Activated CD8-positive, alpha-beta T cell treated with anti-CD3 and anti-CD28 coated beads for 36 hours (primary cell): ENCODE results near the gene EIF4EBP3. TPM values are rescaled to one million over a fixed set of nuclear protein-coding genes. Genes with fewer than 3 reads are reported as not detected.

Experiments used
- ATAC-seq: fragments of 200-7000 bp; cut with Tn5 transposase; one replicate; pipeline ENCODE4 v1.10.0; 2021; ENCODE audit warnings: mild to moderate bottlenecking, moderate library complexity
- CTCF ChIA-PET: fragments of 350-600 bp; sonication (Branson Sonifier 250); formaldehyde crosslinking; loops from one replicate; lab custom pipeline; 2021; ENCODE audit warnings: antibody characterized with exemption; lab: Charles Lee
- POLR2A ChIA-PET: fragments of 350-600 bp; sonication (Branson Sonifier 250); formaldehyde crosslinking; loops from one replicate; lab custom pipeline; 2021; ENCODE audit warnings: antibody characterized with exemption; lab: Charles Lee
- DNase-seq: peaks from one replicate; pipeline ENCODE4 v3.0.0-alpha.2; 2020
- H3K27ac Mint-ChIP-seq: one replicate; pipeline ENCODE4 v1.8.0; 2021; ENCODE audit warnings: mild to moderate bottlenecking, mixed read lengths
- H3K27me3 Mint-ChIP-seq: one replicate; pipeline ENCODE4 v1.8.0; 2021; ENCODE audit warnings: mixed read lengths
- H3K36me3 Mint-ChIP-seq: one replicate; pipeline ENCODE4 v1.8.0; 2021; ENCODE audit warnings: low read depth, mixed read lengths
- H3K4me1 Mint-ChIP-seq: one replicate; pipeline ENCODE4 v1.8.0; 2021; ENCODE audit warnings: low read depth, mixed read lengths
- H3K4me3 Mint-ChIP-seq: one replicate; pipeline ENCODE4 v1.8.0; 2021; ENCODE audit warnings: mild to moderate bottlenecking, moderate library complexity, mixed read lengths
- H3K9me3 Mint-ChIP-seq: one replicate; pipeline ENCODE4 v1.8.0; 2021; ENCODE audit warnings: mixed read lengths
- intact Hi-C: fragments of 100-400 bp; cut with micrococcal nuclease; formaldehyde crosslinking; loops from one replicate; pipeline ENCODE4 v1.10.0; 2022
- microRNA-seq: library from miRNA; unstranded; fragments of <30 nt; microRNA quantifications from one replicate; pipeline ENCODE4 v1.2.0, GENCODE V29; 2022; ENCODE audit warnings: borderline microRNAs expressed, borderline replicate concordance
- total RNA-seq, 2 experiments: library from RNA; stranded (reverse); gene quantifications; one replicate each; pipeline ENCODE4 v1.2.3, GENCODE V29; 2021
- TF ChIP-seq, protein P1 (sequence below): fragments of 200-600 bp; IDR thresholded peaks from one replicate; pipeline ENCODE4 v1.8.0; 2022; ENCODE audit warnings: antibody characterized with exemption, mild to moderate bottlenecking

The EIF4EBP3 gene
- total RNA-seq, 2 experiments from 2014 or later: 19.6 to 20.3 TPM

DNA sequence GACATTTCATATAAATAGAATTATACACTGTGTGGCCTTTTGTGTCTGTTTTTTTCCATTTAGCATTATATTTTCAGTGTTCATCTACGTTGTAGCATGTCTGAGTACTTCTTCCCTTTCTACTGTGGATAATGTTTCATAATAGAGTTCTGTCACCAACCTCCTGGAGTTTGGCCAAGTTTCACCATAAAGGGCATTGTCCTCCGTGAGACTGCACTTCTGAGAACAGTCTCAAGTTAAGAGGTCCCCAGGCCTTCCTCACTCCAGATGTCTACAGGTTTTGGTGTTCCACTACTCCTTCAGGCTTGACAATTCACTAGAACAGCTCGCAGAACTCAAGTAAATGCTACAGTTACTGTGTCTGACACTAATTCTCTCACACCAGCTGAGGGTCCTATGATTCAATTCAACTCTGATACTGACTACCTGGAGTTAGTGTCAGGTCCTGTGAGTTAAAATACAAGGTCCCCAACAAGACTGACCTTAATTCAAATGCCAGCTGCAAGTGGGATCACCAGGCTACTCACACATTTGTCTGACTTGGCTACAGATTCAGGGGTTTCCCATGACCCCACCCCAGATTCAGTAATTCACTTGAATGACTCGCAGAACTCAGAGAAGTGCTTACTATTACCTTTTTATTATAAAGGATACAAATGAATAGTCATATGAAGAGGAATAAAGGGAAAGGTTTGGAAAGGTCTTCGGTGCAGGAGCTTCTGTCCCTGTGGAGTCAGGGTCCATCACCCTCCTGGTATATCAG lies 48.3 kb downstream of the EIF4EBP3 start:
- no peak for DNase-seq
- intact Hi-C loops: no loop called here
- no peak overlapping the region for H3K27ac Mint-ChIP-seq
- POLR2A ChIA-PET: interaction anchor here (1.2 kb wide), 1 partner anchor 19 kb away, joined by 5 read pairs; no protein-coding TSS in a partner anchor
- TF ChIP-seq, protein P1, sequence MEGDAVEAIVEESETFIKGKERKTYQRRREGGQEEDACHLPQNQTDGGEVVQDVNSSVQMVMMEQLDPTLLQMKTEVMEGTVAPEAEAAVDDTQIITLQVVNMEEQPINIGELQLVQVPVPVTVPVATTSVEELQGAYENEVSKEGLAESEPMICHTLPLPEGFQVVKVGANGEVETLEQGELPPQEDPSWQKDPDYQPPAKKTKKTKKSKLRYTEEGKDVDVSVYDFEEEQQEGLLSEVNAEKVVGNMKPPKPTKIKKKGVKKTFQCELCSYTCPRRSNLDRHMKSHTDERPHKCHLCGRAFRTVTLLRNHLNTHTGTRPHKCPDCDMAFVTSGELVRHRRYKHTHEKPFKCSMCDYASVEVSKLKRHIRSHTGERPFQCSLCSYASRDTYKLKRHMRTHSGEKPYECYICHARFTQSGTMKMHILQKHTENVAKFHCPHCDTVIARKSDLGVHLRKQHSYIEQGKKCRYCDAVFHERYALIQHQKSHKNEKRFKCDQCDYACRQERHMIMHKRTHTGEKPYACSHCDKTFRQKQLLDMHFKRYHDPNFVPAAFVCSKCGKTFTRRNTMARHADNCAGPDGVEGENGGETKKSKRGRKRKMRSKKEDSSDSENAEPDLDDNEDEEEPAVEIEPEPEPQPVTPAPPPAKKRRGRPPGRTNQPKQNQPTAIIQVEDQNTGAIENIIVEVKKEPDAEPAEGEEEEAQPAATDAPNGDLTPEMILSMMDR: no peak
- no peaks in the 10 kb centered on the region for H3K9me3 Mint-ChIP-seq
- ATAC-seq: no peak
- H3K36me3 Mint-ChIP-seq: no peaks in the 10 kb centered on the region
- peaks cover 4% of the 10 kb centered on the region for H3K4me1 Mint-ChIP-seq
- H3K27me3 Mint-ChIP-seq: peaks cover 2% of the 10 kb centered on the region
- H3K4me3 Mint-ChIP-seq: no peak overlapping the region
- CTCF ChIA-PET: no interaction called here

DNA sequence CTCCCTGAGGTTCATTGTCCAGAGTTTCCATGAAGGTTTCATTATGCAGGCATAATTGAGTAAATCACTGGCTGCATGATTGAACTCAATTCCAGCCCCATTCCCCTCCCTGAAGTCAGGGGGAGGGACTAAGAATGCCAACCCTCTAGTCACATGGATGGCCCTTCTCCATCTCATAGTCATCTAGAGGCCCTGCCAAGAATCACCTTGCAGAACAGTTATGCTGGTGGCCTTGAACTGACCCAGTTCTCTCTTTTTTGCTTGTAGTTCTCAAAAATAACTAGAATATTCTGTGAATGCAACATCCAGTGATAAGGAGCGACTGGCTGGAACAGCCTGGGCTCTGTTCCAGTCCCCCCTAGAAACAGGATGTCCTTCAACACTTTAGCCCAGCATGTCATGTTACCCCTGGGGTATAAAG lies 48.9 kb downstream of the EIF4EBP3 start:
- ATAC-seq (no peak), DNase-seq (no peak)
- peaks cover 2% of the 10 kb centered on the region for H3K27me3 Mint-ChIP-seq
- H3K4me1 Mint-ChIP-seq: peaks cover 4% of the 10 kb centered on the region
- no peak overlapping the region for H3K4me3 Mint-ChIP-seq
- intact Hi-C loops: no loop called here
- TF ChIP-seq, protein P1: no peak
- ChIA-PET POLR2A (interaction anchor here (0.8 kb wide), 1 partner anchor 26 kb away, joined by 3 read pairs; no protein-coding TSS in a partner anchor), CTCF (no interaction called here)
- no peaks in the 10 kb centered on the region for H3K36me3 Mint-ChIP-seq
- no peaks in the 10 kb centered on the region for H3K9me3 Mint-ChIP-seq
- H3K27ac Mint-ChIP-seq: no peak overlapping the region

GRCh38 chr5:140598836-140599235 lies 51.4 kb downstream of the EIF4EBP3 start:
- H3K9me3 Mint-ChIP-seq: no peaks in the 10 kb centered on the region
- ChIA-PET CTCF (interaction anchor here (1.1 to 1.2 kb wide), 2 partner anchors 15 to 36 kb away, joined by 3 read pairs; no protein-coding TSS in a partner anchor), POLR2A (no interaction called here)
- no peak for DNase-seq
- peaks cover 4% of the 10 kb centered on the region for H3K4me1 Mint-ChIP-seq
- TF ChIP-seq, protein P1: no peak
- H3K4me3 Mint-ChIP-seq: no peak overlapping the region
- intact Hi-C loops: no loop called here
- ATAC-seq: no peak
- H3K27me3 Mint-ChIP-seq: peaks cover 2% of the 10 kb centered on the region
- H3K27ac Mint-ChIP-seq: no peak overlapping the region
- H3K36me3 Mint-ChIP-seq: no peaks in the 10 kb centered on the region

Small RNA genes within 50 kb of the gene (microRNA-seq; reads per million reads assigned to microRNA genes)
- gene MIR6831: not detected

Other genes starting within 250 kb of the EIF4EBP3 start
- gene PFDN1, start 244.6 kb upstream of the EIF4EBP3 start, total RNA-seq: 10 to 100 TPM; 49.1 to 50.6 TPM
- 1 to 10 TPM; 5.1 to 6.4 TPM for gene HBEGF, start 201.1 kb upstream of the EIF4EBP3 start, total RNA-seq
- gene SLC4A9, start 187.5 kb upstream of the EIF4EBP3 start, total RNA-seq: under 1 TPM in 1 of 2 experiments, not detected in 1; 0.36 TPM
- 100 to 1,000 TPM in 1 of 2 experiments, 10 to 100 TPM in 1; 99.3 to 103 TPM for gene ANKHD1, start 145.8 kb upstream of the EIF4EBP3 start, total RNA-seq
- gene SRA1, start 9.8 kb downstream of the EIF4EBP3 start, total RNA-seq: 10 to 100 TPM; 47.8 to 49.5 TPM
- gene APBB3, start 16.9 kb downstream of the EIF4EBP3 start, total RNA-seq: 10 to 100 TPM; 24.9 TPM
- 10 to 100 TPM; 72.9 to 73.6 TPM for gene SLC35A4, start 17.2 kb downstream of the EIF4EBP3 start, total RNA-seq
- under 1 TPM; 0.36 to 0.41 TPM for gene CD14, start 85.5 kb downstream of the EIF4EBP3 start, total RNA-seq
- gene TMCO6, start 91.8 kb downstream of the EIF4EBP3 start, total RNA-seq: 10 to 100 TPM; 31.7 to 33.2 TPM
- 10 to 100 TPM; 63.1 to 64.5 TPM for gene NDUFA2, start 100.0 kb downstream of the EIF4EBP3 start, total RNA-seq
- gene IK, start 100.2 kb downstream of the EIF4EBP3 start, total RNA-seq: 10 to 100 TPM; 84.3 to 84.5 TPM
- gene WDR55, start 117.2 kb downstream of the EIF4EBP3 start, total RNA-seq: 10 to 100 TPM; 30.1 to 31.8 TPM
- gene DND1, start 125.9 kb downstream of the EIF4EBP3 start, total RNA-seq: 1 to 10 TPM; 2.9 to 3.2 TPM
- 10 to 100 TPM; 84.5 to 84.9 TPM for gene HARS1, start 143.7 kb downstream of the EIF4EBP3 start, total RNA-seq
- 10 to 100 TPM; 26.1 TPM for gene HARS2, start 143.8 kb downstream of the EIF4EBP3 start, total RNA-seq
- 10 to 100 TPM; 47.6 to 50.1 TPM for gene ZMAT2, start 152.8 kb downstream of the EIF4EBP3 start, total RNA-seq
- not detected for gene PCDHA1, start 238.5 kb downstream of the EIF4EBP3 start, total RNA-seq
- not detected for gene PCDHA2, start 247.2 kb downstream of the EIF4EBP3 start, total RNA-seq